GM21447 (cell line): ENCODE measurements around the gene CCDC93.
"Not testable (repeated sequence)": the region's sequence is repeated elsewhere in the genome, so short reads cannot be mapped to it uniquely, and the experiment has no call there.

ENCODE experiments used
- ATAC-seq: cut with Tn5 transposase; IDR thresholded peaks from one replicate; pipeline ENCODE4 v1.9.1; 2021; ENCODE audit not compliant: unreplicated experiment

CCDC93 gene

DNA sequence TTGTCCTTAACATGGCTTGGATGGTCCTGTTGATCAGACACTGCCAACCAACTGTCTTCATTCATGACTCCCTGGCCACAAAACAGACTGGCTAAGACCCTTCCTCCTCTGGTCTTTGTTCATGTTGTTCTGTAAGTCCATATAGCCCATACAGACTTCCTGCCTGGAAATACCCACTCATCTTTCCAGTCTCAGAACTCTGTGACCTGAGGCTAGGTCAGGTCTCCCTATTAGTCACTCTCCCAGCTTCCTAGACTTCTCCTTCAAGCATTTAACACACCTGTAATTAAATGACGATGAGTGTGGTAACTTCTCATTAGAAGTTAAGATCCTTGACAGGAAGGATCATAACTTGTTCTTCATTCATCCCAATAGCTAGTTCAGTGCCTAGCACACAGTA is 56.3 kb downstream of the CCDC93 start:
- no peak for ATAC-seq

DNA sequence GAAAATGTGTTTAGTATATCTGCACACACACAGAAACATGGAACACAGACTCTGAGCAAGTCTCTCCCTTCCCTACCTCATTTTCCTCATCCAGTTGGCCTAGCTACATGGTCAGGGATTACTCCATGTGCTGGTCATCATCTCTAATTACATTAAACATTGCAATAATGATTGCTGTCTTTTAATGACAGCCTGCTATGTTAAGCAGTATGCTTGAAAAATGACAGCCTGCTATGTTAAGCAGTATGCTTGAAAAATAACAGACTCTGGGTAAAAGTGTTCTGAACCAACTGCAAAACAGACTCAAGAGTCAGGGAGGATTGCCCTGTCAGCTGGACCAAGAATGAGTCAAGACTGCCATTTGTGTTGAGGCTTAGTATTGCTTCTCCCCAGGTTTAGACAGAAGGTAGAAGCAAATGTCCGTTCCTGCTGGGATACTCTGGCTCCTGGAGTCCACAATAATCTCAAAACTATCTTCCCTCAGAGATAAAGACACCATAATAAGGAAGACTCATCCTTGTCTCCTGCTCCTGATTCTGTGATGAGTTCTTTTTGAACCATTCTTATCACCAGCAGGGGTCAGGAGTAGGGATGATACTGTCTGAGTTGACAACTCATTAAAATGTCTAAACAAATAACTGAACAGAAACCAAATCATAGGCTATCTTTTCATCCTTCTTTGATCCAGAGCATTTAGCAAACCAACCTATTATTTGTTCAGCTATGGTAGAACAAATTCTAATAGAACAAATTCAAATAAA is 57.7 kb downstream of the CCDC93 start:
- no peak for ATAC-seq

DNA sequence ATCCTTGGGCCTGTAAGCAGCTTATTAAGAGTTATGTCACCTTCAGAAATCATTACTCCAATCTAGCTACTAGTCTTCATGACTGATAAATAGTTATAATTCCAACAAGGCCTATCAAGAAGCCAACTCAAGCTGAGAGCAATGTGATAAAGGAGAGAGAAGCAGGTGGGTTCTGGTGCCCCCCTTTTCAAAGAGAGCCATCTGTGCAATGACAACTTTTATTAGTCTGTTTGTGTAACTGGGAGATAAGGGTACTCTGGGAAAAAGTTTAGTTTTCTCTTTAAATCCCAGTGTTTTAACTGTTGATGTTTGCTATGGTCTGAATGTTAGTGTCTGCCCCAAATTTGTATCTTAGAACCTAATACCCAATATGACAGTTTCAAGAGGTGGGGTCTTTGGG is 60.6 kb downstream of the CCDC93 start:
- no peak for ATAC-seq

DNA sequence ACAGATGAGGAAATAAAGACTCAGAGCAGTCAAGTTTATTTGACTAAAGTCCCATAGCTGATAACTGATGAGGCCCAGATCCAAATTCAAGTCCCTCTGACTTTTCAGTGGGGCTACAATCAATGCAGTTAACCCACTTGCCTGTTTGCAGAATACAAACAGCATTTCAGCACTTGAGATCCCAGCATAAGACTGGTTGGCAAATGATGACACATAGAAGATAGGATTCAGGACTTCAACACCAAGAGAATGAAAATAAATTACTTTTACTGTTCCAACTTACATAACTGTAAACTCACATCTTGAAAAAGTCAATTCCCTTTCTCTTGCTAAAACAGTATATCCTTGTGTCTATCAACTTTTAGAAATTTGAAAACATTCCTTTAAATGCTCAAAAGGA is 61.2 kb downstream of the CCDC93 start:
- ATAC-seq, result no peak

DNA sequence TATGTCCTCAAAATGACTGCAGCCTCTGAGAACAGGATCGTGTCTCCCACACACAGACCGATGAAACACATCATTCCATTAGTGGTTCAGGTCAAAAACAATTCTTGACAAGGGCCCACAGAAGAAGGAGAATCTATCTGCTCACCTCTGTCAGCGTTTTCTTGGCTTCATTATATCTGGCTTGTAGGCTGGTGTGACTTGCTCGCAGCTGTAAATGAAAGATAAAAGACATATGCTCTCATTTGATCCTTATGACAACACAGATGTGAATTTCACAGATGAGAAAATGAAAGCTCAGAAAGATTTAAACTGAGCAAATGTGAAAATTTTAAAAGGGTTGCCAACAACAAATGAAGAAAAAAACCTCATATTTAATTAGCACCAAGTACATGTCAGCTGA is 61.6 kb downstream of the CCDC93 start:
- no peak for ATAC-seq

DNA sequence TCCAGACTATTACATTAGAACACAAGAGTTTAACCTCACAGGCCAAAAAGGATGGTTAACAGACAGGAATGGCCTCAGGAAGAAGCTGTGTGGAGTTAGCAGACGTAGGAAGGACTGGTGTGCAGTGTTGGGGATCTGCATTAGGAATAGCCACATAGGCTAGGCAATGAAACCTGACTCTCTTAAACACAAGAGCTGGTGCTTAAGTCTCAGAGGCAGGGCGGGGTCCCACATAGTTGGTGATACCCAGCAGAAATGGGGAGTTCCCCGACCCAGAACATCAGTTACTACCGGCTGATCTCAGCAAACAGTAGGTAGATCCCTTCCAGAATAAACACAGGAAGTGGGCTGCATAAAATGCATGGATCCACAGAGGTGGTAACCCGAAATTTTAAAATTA is 64.1 kb downstream of the CCDC93 start:
- no peak for ATAC-seq

DNA sequence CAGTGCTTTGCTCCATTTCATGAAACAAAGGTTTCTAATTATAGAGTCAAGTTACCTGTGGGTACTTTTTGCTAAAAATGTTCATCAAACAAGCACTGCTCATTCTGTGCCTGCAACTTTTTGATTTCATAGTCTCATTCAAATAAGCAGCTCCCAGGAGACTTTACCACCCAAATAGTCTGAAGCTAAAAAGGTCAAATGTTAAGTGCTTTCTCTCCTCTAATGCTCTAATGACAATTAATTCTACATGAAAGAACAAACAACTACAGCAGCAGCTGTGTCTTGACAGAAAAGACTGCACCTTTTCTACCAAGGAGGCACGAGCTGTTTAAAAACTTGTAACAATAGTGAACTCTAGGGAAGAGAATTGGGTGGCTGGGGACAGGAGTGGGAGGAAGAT is 65.3 kb downstream of the CCDC93 start:
- no peak for ATAC-seq

DNA sequence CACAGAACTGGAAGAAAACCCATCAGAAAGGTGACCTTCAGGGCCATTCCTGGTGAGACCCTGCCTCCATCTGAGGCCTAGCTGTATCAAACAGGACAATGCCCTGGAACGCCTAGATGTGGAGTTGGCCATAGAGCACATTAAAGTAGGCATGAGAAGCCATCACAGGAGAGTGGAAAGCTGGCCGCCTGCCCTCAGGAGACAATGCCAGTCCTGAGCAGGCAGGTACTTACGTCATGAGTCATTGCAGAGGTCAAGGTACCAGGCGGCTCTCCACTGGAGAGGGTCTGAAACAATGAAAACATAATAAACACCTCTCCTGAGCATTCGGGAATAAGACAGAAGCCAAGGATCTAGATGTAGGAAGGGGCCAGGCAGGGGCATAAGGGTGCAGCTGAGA is 68.6 kb downstream of the CCDC93 start:
- ATAC-seq, result no peak

DNA sequence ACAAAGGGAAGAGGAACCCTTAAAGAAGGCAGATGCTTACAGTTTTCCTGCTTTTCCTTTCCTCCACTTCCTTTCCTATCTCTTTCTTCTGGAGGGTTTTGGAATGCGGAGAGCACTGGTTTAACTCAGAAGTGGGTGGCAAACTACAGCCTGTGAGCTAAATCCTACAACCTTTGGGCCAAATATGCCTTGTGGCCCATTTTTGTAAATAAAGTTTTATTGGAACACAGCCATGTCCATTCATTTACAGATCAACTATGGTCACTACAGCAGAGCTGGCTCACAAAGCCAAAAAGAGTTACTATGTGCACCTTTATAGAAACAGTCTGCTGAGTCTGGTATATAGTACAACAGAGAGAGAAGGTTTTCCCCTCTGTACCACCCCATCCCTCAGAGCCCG is 69.1 kb downstream of the CCDC93 start:
- no peak for ATAC-seq

DNA sequence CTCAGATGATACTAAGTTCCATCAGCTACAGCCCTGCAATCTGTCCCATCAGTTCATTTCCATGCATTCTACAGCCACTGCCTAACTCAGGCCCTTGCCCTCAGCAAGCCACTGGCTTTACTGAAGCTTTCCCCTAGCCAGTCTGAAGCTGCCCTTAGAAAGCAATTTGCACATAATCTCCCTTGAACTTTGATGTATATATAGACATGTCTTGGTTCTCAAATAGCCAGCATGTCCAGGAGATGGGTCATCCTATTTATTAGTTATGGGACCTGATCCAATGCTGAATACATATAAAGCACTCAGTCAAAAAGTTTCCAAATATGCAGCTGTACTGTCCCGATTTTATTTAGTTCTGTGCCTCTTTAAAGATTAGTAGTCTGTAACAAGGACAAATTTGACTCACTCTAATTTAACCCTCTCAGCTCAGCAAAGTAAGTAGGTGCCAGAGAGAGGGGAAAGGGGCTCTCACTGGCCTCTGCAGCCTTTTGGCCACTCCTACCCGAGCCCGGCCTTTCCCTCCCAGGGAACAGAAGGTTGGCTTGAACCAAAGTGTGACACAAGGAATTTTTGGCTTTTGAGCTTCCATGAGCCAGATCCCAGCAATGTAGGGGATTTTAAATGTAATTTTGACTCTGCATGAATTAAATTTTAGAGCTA is 70.7 kb downstream of the CCDC93 start:
- ATAC-seq, result no peak

DNA sequence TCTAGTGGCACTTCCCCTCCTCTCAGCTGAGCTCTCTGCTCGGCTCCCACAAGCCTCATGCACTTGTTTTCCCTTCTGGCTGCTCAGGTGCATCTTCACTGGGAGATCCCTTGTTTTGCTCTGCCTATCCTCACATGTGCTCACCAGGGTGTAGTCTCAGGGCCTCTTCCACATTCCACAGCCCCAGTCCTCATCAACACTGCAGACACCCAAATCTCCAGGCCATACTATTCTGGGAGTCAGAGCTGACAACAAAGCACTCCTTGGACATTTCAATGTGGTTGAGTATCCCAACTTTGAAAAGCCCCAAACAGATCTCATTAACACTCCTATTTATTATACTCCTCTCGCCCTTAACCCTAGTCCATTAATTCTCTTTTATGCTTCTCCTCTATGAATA is 71.3 kb downstream of the CCDC93 start:
- no peak for ATAC-seq

DNA sequence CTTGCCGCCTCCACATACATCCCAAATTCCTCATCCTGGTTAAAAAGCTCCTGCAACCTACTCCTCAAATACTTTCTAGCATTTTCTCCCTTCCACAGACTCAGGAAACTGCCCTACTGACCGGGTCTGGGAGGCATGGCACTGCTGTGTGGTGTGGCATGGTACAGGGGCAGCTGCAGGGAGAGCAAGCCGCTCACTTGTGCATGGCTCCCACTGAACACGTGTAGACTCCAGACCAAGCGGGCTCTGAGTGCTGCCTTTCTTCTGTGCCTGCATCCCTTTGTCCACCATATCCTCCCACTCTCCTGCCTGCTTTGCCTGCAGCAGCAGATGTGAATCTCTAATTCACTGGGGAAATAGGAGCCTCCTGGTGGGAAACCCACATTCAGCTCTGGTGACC is 72.2 kb downstream of the CCDC93 start:
- no peak for ATAC-seq

DNA sequence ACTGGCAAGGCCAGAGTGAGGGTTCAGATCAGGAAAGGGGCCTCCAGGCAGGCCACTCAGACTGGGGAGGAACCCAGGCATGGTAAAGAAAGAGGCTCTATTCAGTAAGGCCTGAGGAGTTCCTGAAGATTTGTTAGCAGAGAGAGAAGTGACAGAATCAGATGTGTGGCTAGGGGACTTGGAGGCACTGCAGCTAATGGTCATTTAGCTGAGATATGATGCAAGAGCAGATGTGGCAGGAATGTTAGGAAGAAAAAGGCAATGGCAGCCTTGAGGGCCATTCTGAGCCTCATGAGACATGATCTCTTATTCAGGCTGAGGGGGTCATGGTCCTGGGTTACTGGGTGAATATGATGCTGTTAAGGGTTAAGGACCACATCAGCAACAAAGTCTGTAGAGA is 73.4 kb downstream of the CCDC93 start:
- no peak for ATAC-seq

DNA sequence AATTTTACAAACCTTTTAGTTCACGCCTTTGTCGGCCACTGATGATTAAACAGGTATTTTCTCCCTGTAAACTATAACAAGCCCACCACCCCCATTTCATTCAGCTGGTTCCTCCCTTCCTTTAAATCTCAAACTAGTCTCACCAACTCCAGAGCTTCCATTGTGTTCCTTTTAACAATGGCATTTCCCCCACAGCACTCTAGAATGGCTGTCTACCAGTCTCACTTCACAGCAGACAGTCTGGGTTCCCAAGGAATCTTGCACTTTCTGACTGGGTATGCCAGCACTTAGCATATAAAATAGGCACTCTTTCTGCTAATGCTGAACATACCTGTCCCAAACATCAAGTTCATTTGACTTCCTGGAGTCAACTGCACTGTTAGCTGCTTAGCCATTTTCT is 75.3 kb downstream of the CCDC93 start:
- ATAC-seq, result no peak

DNA sequence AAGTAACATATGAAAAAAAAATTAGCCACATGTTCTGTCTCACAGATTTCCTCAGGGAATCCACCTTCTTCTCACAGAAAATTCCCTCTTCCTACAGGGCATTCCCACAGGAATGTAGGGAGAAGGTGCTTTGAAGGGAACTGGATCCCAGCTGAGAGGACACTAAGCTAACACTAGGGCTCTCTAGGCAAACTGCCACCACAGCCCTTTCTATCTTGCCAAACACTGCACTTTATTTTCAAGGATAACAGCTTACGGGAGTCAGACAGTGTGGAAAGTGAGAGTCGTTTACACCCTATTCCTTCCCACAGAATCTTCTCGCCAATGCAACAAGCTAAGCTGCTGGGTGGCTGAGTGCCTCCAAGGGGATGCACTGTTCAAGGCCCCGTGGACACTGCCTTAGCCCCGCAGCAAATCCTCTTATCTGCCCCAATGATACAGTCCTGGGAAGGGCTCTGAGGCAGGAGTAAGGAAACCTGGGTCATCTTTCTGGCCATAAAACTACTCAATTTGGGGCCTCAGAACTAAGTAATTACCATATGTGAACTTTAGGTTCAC is 76.9 kb downstream of the CCDC93 start:
- no peak for ATAC-seq

DNA sequence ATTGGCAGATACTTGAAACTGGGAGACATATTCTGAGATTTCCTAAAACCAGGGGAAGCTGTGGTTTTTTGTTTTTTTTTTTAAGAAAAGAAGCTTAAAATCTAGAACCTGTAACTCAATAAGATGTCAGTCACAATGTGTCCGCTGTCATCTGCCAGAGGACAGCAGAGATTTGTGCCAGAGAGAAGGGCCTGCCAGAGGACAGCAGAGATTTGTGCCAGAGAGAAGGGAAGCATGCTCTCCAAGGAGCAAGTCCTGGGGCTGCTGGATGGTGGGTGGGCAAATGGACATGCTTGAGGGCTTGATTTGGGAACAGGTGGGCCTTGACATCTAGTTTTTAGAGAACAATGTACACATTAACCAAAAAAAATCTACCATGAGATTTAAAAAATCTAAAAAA is 77.9 kb downstream of the CCDC93 start:
- no peak for ATAC-seq

DNA sequence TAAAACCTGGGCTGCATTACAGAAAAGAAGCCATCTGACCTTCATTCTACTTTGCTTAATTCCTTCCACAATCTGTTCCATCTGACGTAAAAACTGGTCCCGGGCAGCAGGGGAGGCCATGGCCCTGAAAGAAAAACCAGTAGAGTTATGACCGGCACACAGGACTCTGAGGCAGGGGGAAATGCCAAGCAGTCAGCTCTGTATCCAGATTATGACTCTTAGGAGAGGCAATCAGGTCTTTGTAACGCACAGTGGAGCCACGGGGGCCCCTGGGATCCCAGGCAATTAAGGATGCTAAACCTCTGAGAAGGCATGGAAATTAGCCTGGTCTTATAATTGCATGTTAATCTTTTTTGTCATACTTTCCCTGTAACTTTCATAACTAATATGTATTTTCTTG is 78.4 kb downstream of the CCDC93 start:
- no peak for ATAC-seq

DNA sequence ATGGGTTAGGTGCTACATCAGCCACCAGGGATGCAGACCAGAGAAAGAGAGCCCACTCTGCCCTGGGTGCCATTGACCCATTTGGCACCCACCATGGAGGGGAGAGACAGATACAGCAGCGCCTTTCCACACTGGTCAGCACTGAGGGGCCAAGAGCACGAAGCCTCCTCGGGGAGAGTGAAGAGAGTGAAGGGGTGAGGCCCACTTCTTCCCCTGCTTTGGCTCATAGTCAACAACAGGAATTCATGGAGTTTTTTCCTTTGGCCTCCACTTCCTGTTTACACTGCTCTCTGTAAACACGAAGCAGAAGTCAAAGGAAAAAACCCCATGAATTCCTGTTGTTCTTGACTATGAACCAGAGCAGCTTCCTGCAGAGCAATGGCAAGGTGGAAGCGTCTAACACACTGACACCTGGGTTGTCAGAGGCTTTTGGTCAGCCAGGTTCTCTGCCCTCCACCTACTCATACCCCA is 80.0 kb downstream of the CCDC93 start:
- no peak for ATAC-seq

DNA sequence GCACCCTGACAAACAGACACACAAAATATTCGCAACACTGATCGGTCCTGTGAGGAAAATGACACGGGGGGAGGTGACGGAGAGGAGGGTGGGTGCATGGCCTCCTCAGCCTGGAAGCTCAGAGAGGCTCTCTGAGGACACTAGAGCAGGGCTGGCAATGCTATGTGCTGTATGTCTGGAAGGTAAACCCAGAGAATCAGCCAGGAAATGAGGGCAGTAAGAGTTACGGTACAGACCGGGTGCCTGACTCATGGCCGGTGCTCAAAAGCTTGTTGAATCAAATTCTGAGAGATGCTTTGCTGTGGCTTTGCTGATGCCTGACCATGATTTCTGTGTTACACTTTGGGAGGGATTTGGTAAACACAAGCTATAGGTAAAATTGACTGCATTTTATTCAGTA is 81.9 kb downstream of the CCDC93 start:
- no peak for ATAC-seq

DNA sequence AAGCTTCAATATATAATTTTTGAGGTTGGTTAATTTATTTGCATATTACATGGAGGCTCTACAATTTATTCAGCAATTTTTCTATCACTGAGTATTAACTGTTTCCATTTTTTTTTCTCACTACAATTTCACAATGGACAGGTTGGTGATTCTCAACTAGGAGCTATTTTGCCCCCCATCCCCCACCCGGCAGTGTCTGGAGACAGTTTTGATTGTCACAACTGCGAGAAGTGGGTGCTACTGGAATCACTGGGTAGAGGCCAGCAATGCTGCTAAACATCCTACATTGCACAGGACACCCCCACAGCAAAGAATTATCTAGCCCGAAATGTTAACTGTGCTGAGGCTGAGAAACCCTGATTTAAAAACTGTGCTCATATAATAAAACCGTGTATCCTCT is 82.6 kb downstream of the CCDC93 start:
- no peak for ATAC-seq

DNA sequence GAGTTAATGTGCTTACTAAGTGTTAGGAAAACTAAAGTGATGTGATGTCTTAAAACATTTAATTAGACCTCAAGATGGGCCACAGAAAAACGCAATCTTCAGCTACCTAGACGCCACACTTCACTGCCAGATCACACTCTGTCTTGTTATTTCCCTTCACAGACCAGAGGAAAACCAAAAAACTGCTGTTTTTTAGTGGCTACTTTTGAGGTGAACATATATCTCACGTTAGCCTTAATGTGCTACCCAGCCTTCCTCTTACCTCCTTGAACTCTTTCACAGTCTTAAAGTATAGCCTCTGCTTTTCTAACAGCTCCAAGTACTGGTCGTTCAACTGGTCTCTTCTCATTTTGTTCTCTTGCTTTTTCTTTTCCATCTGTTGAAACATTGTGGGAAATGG is 83.1 kb downstream of the CCDC93 start:
- ATAC-seq, result no peak

DNA sequence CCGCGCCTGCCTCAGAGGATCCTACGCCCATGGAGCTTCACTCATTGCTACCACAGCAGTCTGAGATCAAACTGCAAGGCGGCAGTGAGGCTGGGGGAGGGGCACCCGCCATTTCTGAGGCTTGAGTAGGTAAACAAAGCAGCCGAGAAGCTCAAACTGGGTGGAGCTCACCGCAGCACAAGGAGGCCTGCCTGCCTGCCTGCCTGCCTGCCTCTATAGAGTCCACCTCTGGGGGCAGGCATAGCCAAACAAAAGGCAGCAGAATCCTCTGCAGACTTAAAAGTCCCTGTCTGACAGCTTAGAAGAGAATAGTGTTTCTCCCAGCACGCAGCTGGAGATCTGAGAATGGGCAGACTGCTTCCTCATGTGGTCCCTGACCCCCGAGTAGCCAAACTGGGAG is 90.4 kb downstream of the CCDC93 start:
- not testable (repeated sequence) for ATAC-seq
